KMS-11 (cell line): ENCODE results near the gene GPA33.

Source experiments
- H2AFZ ChIP-seq: fragments of 200-600 bp; sonication (generic); 2 replicates; pipeline ENCODE4 v1.6.1; 2016; ENCODE audit warnings: antibody characterized with exemption, mixed run types, low read depth
- H3K27ac ChIP-seq: fragments of 200-600 bp; sonication (generic); 2 replicates; pipeline ENCODE4 v1.6.1; 2016; ENCODE audit warnings: mild to moderate bottlenecking, mixed run types
- H3K27me3 ChIP-seq: fragments of 200-600 bp; sonication (generic); 2 replicates; pipeline ENCODE4 v1.6.1; 2017; ENCODE audit warnings: mild to moderate bottlenecking, low read depth, mixed run types, moderate library complexity; ENCODE audit not compliant: insufficient read depth
- H3K36me3 ChIP-seq: fragments of 200-600 bp; sonication (generic); 2 replicates; pipeline ENCODE4 v1.6.1; 2017; ENCODE audit warnings: mild to moderate bottlenecking, mixed run types; ENCODE audit not compliant: insufficient read depth
- H3K4me1 ChIP-seq: fragments of 200-600 bp; sonication (generic); 2 replicates; pipeline ENCODE4 v1.6.1; 2016; ENCODE audit warnings: mild to moderate bottlenecking, low read depth, mixed run types; ENCODE audit not compliant: poor library complexity, severe bottlenecking
- H3K4me2 ChIP-seq: fragments of 200-600 bp; sonication (generic); 2 replicates; pipeline ENCODE4 v1.7.0; 2016; ENCODE audit warnings: mild to moderate bottlenecking, mixed run types
- H3K4me3 ChIP-seq: fragments of 200-600 bp; sonication (generic); IDR thresholded peaks from 2 replicates; pipeline ENCODE4 v1.6.1; 2017; ENCODE audit warnings: low read depth, low read length, mixed read lengths; ENCODE audit not compliant: insufficient read depth
- H3K79me2 ChIP-seq: fragments of 200-600 bp; sonication (generic); 2 replicates; pipeline ENCODE4 v1.6.1; 2016; ENCODE audit warnings: low read depth, mixed run types; ENCODE audit not compliant: insufficient read depth
- H3K9ac ChIP-seq: fragments of 200-600 bp; sonication (generic); 2 replicates; pipeline ENCODE4 v1.6.1; 2016; ENCODE audit warnings: mild to moderate bottlenecking, mixed run types
- H4K20me1 ChIP-seq: fragments of 200-600 bp; sonication (generic); 2 replicates; pipeline ENCODE4 v1.6.1; 2016; ENCODE audit warnings: mild to moderate bottlenecking, mixed run types; ENCODE audit not compliant: insufficient read depth
- TF ChIP-seq, protein P1 (sequence below): fragments of 200-600 bp; sonication (generic); conservative IDR thresholded peaks from 2 replicates; pipeline ENCODE4 v1.6.1; 2017; ENCODE audit warnings: low read depth, mild to moderate bottlenecking, antibody characterized with exemption, low read length, moderate library complexity, mixed read lengths

The GPA33 gene

DNA sequence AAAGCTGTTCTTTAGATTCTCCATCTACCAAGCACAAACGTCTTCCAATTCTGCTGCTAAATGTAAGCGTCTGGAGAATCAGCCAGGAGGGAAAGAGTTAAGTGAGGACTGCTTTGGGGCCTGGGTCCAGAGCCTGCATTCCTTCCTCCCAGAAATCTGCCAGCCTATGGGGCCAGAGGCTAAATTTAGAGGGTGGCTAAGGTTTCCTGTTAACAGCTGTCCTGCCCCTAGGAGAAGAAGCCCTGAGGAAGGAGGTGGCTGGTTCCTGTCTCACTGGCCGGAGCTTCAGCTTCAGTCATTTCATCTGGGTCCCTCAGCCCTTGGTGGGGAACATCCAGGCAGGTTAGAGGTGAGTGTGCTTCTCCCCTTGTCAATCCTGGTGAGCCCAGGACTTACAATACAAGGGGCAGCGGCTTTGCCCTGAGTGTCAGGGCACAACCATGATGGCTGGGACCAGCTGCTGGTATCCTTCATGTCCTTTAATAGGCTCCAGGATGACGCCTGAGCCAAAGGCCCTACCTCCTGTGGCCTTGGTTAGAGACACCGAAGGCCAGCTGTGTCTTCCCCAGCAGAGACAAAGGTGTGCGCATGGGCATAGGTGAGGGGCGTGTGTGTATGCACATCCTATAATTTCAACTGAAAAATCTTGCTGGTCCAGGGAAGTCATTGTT lies 3.8 kb upstream of the GPA33 start, which contains the start of gene STYXL2:
Gene STYXL2, plus strand, starts transcription at position 230 of the 671 bp plus-strand sequence. CDS start 775 bp downstream, outside the sequence.
- Histone ChIP-seq H3K27ac (no peak within 1 kb of the TSS), H3K9ac (no peak within 1 kb of the TSS), H3K4me2 (no peak within 1 kb of the TSS), H3K27me3 (no peaks in the 10 kb centered on the region), H4K20me1 (no peaks in the 10 kb centered on the region), H3K4me3 (no peak within 1 kb of the TSS), H3K79me2 (no peaks in the 10 kb centered on the region), H3K36me3 (no peaks in the 10 kb centered on the region), H3K4me1 (no peaks in the 10 kb centered on the region), H2AFZ (no peak within 1 kb of the TSS)
- TF ChIP-seq, protein P1, sequence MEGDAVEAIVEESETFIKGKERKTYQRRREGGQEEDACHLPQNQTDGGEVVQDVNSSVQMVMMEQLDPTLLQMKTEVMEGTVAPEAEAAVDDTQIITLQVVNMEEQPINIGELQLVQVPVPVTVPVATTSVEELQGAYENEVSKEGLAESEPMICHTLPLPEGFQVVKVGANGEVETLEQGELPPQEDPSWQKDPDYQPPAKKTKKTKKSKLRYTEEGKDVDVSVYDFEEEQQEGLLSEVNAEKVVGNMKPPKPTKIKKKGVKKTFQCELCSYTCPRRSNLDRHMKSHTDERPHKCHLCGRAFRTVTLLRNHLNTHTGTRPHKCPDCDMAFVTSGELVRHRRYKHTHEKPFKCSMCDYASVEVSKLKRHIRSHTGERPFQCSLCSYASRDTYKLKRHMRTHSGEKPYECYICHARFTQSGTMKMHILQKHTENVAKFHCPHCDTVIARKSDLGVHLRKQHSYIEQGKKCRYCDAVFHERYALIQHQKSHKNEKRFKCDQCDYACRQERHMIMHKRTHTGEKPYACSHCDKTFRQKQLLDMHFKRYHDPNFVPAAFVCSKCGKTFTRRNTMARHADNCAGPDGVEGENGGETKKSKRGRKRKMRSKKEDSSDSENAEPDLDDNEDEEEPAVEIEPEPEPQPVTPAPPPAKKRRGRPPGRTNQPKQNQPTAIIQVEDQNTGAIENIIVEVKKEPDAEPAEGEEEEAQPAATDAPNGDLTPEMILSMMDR = no peak

DNA sequence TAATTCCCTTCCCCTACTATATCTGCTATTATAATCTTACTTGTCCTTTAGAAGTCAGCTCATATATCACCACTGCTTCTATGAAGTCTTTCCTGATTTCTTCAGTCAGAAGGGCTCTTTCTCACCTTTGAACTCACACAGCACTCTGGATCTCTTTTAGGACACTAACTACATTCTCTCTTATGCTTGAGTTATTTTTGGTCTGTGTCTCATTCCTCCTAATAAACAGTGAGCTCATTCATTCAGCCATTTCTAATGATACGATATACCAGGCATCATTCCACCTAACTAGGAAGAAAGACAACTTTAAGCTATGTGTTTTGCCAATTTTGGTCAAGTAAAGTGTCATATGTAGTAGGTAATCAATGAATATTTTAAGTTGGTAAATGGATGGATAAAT lies 2.5 kb upstream of the GPA33 start:
- Histone ChIP-seq H2AFZ (no peak overlapping the region), H3K36me3 (no peaks in the 10 kb centered on the region), H3K4me3 (no peak overlapping the region), H3K79me2 (no peaks in the 10 kb centered on the region), H3K27ac (no peak overlapping the region), H3K27me3 (no peaks in the 10 kb centered on the region), H3K9ac (no peak overlapping the region), H3K4me1 (no peaks in the 10 kb centered on the region), H4K20me1 (no peaks in the 10 kb centered on the region), H3K4me2 (no peak overlapping the region)
- TF ChIP-seq, protein P1 = no peak

DNA sequence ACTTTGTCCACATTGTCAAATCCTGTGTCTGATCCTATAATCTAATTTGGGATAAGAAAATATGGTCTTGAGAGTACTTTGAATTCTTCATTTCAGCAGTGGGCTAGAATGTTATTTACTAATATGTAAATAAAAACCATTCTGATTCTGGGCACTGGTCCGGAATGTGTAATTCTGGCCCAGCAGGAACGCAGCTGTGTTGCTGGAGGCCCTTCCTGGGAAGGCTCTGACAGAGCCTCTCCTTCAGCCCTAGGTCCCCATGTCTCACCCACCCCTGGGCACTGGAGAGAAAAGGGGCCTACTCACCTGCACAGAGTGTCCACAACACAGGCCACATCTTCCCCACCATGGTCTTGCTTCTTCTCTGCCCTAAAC lies 251 bp downstream of the GPA33 start:
- no peak overlapping the region for H3K27ac ChIP-seq
- no peak overlapping the region for H2AFZ ChIP-seq
- no peaks in the 10 kb centered on the region for H3K27me3 ChIP-seq
- no peak overlapping the region for H3K9ac ChIP-seq
- no peak overlapping the region for H3K4me2 ChIP-seq
- TF ChIP-seq, protein P1 = no peak
- H3K79me2 ChIP-seq = no peaks in the 10 kb centered on the region
- H3K4me3 ChIP-seq = no peak overlapping the region
- no peaks in the 10 kb centered on the region for H3K4me1 ChIP-seq
- H4K20me1 ChIP-seq = no peaks in the 10 kb centered on the region
- no peaks in the 10 kb centered on the region for H3K36me3 ChIP-seq

DNA sequence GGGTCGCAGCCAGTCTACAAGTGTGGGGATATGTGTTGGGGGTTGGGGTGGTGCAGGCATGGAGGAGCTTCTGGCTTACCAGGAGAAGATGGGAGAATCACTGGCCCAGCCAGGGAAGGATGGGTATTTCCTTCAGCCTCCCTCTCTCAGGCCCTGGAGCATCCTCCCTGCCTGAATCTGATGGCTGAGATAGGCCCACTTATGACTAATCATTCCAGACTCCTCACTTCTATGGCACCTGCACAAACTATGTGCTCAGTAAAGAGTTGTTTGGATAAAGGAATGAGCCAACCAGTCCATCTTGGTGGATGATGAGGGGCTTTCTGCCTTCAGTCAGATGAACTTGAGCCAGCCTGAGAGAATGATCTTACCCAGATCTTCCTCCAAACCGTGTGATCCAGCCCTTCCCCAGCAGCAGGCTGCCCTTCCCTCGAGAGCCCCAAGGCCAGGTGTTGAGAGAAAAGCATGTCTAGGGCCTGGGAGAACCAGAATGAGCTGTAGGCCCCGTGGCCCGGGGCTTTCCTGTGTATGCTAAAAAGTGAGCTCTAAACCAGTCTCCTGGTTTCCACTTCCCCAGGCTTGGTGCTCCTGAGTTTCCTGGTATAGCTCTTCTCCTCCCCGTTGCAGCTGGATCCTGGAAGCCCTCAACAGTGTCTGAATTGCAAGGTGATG lies 1.3 kb downstream of the GPA33 start:
- no peaks in the 10 kb centered on the region for H4K20me1 ChIP-seq
- TF ChIP-seq, protein P1 = no peak
- no peak overlapping the region for H3K4me2 ChIP-seq
- no peaks in the 10 kb centered on the region for H3K36me3 ChIP-seq
- H3K79me2 ChIP-seq = no peaks in the 10 kb centered on the region
- no peak overlapping the region for H3K4me3 ChIP-seq
- no peaks in the 10 kb centered on the region for H3K4me1 ChIP-seq
- H3K27me3 ChIP-seq = no peaks in the 10 kb centered on the region
- no peak overlapping the region for H3K27ac ChIP-seq
- no peak overlapping the region for H2AFZ ChIP-seq
- no peak overlapping the region for H3K9ac ChIP-seq
